CD1c-positive myeloid dendritic cell (primary cell): Measurements from ENCODE around the gene CBR4.
A peak's percentile ranks its signal among the peaks of the same experiment; 100 is the strongest.
"Not testable (repeated sequence)": the region's sequence is repeated elsewhere in the genome, so short reads cannot be mapped to it uniquely, and the experiment has no call there.

Source experiments
- DNase-seq: peaks from one replicate; pipeline ENCODE4 v3.0.0-alpha.2; 2016; ENCODE audit errors: extremely low spot score

CBR4 gene

DNA sequence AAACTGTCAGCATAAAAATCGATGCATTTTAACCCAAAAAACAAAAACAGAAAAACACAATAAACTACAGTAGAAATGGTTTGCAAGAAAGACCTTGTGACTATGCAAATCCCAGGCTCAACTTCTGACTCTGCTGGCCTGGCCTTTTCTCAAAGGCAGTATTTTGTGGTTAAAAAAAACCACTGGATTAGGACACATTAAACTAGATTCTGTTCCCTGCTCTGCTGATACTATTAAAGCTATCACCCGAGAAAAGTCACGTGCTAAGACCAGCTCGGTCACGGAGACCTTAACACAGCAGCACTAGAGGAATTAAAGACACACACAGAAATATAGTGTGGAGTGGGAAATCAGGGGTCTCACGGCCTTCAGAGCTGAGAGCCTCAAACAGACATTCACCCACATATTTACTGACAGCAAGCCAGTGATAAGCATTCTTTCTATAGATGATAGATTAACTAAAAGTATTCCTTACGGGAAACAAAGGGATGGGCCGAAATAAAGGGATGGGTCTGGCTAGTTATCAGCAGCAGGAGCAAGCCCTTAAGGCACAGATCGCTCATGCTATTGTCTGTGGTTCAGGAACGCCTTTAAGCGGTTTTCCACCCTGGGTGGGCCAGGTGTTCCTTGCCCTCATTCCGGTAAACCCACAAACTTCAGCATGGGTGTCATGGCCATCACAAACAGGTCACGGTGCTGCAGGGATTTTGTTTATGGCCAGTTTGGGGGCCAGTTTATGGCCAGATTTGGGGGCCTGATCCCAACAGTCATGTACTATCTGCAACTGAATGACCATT, 16.1 kb downstream of the CBR4 start:
- no peak for DNase-seq

DNA sequence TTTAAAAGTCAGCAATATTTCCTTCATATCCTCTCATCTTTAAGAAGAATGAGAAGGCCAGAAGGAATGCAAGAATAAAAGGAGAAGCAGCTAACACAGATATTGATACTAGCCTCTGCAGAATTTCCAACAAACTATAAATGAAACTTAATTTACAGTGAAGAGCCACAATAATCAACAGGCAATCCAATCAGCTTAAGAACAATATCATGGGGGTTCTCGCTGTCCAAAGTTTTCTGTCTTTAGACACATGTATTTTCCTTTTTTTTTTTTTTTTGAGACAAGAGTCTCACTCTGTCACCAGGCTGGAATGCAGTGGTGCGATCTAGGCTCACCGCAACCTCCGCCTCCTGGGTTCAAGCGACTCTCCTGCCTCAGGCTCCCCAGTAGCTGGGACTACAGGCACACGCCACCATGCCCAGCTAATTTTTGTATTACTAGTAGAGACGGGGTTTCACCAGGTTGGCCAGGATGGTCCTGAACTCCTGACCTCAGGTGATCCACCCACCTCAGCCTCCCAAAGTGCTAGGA, 17.0 kb downstream of the CBR4 start:
- not testable (repeated sequence) for DNase-seq

DNA sequence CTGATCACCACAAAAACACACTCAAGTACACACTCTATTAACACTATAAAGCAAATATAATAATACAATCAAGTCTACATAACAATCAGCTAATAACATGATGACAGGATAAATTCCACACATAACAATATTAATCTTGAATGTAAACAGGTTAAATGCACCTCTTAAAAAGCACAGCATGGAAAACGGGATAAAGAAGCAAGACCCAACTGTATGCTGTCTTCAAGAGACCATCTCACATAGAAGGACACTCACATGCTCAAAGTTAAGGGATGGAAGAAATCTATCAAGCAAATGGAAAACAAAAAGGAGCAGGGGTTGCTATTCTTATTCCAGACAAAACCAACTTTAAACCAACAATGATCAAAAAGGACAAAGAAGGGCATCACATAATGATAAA, 28.1 kb downstream of the CBR4 start:
- DNase-seq: no peak

DNA sequence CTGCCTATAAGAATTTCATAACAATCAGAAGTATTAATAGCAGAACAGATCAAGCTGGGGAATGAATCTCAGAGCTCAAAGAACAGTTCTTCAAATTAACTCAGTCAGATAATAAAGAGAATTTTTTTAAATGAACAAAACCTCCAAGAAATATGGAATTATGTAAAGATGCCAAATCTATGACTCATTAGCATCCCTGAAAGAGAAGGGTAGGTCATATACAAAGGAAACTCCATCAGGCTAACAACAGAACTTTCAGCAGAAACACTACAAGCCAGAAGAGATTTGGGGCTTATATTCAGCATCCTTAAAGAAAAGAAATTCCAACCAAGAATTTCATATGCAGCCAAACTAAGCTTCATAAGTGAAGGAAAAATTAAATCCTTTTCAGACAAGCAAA, 28.6 kb downstream of the CBR4 start:
- no peak for DNase-seq

DNA sequence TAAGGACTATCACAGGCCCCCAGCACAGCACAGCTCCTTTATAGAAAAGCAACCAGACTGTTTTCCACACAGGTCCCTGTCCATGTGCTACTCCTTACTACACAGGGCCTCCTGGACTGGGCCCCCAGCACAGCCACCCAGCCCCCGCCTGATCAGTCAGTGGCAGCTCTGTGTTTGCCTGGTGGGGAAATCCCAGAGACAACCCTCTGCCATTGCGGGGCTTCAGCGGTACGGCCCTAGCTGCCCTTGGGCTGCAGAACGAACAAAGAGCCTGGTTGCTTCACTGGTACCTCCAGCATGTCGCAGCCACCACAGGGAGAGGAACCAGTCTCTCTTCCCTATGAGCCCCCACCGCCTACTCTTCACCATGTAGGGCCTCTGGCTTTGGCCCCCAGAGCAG, 30.7 kb downstream of the CBR4 start:
- DNase-seq: no peak

DNA sequence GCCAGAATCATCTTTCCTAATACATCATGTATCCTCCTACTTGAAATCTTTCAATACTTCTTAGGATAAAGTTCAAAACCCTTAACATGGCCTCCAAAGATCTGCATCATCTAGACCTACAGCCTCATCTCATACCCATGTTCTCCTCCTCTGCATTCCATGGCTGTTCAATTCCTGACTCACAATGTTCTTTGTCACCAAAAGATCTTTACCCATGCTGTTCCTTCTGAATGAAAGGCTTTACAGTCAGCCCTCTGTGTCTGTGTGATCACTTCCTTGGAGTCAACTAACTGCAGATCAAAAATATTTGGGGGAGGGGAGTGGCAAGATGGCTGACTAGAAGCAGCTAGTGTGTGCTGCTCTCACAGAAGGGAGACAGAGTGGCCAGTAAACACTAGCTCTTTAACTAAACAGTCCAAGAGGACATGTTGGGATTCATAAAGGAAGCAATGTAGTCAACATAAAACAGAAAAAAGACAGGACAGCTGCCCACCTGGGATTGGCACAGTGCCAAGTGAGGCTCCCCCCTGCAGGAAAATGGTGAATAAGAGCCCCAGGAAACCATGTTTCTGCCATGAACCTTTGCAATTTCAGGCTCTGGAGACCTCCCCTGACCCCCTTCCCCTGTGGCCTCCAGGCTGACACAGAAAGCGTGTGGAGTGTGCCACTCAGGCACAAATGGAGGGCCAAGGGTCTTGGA, 31.9 kb downstream of the CBR4 start:
- no peak for DNase-seq

DNA sequence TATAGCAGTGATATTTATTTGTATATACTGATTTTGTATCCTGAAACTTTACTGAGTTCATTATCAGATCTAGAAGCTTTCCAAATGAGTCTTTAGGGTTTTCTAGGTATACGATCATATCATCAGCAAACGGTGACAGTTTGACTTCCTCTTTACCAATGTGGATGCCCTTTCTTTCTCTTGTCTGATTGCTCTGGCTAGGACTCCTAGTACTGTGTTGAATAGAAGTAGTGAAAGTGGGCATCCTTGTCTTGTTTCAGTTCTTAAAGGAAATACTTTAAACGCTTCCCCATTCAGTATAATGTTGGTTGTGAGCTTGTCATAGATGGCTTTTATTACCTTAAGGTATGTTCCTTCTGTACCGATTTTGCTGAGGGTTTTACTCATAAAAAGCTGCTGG, 37.5 kb downstream of the CBR4 start:
- no peak for DNase-seq

DNA sequence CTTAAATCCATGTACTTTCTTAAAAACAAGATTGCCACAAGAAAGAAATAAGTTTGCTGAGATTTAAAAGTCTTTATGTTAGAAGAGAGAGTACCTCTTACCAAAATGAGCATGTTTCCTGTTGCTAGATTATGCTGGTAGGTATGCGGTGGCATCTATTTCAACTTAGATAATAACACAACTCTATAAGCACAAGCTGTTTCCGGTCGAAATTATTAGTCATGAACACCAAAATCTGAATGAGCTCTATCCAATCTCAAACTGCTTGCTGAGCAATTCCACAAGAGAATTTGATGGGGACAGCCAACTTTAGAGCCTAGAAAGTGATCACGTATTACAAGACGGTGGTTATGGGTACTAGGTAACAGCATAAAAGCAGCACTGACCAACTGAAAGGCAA, 49.3 kb downstream of the CBR4 start:
- no peak for DNase-seq

DNA sequence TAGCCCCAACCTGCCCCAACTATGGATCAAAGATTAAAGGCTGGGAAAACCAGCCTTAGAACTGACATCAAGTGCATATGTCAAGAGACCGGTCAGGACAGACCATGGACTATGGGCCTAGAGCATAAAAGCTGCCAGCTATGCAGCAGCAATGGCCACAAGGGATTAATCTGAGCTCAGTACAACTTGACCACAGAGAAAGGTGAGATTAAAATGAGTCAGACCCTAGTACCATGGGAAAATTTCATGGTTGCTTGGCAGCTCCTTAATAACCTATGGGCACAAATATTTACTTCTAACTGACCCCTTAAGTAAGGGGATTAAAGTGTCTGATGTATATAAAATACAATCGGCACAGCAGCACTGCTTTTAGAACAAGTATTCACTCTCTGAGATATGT, 54.4 kb downstream of the CBR4 start:
- no peak for DNase-seq

DNA sequence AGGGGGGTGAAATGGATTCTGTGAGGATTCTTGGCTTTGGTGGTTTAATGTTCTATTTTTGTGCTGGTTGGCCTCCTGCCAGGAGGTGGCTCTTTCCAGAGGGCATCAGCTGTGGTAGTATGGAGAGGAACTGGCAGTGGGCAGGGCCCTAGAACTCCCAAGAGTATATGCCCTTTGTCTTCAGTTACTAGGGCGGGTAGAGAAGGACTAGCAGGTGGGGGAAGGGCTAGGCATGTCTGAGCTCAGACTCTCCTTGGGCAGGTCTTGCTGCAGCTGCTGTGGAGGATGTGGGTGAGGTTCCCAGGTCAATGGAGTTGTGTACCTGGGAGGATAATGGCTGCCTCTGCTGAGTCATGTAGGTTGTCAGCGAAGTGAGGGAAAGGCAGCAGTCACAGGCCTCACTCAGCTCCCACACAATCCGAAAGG, 57.2 kb downstream of the CBR4 start:
- not testable (repeated sequence) for DNase-seq

DNA sequence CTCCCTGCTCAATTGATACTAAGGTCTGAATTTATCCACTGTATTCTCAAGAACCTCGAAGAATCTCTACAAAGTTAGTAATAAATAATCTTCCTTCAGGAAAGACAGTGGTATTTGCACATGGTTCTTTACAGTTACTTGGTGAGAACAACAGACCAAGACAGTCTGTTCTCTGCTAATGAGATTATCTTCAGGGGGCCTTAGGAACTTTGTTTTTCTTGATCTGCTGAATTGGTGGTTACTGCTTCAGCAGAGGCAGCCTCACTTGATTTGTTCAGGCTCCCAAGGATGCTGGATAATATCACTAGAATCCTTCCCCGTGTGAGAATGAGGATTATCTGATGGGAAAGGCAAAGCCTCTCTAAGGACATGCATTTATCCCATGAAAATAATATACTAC, 64.8 kb downstream of the CBR4 start:
- DNase-seq: no peak

DNA sequence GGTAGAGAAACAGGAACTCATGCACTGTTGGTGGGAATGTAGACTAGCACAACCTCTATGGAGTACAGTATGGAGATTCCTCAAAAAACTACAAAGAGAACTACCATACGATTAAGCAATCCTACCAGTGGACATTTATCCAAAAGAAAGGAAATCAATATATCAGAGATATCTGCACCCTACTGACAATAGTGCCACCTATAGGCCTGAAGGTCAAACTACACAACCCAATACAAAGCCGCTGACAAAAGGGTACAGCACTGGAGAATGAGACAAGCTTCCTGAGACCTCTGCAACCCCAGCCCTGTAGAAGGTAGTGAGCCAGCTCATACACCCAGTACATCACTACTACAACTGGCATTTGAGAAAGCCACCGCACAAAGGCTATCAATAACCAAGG, 67.1 kb downstream of the CBR4 start:
- peak; percentile 24 for DNase-seq
